Astrocyte of the cerebellum (primary cell): ENCODE results near the gene MAPK13.

Source experiments
- DNase-seq: peaks from one replicate; pipeline ENCODE4 v3.0.0-alpha.2; 2011; ENCODE audit warnings: low read depth
- H3K4me3 ChIP-seq: 2 replicates; pipeline ENCODE4 v1.5.1; 2011; ENCODE audit warnings: mild to moderate bottlenecking, low read depth, low read length, moderate library complexity
- CTCF ChIP-seq: IDR thresholded peaks from 2 replicates; pipeline ENCODE4 v1.5.1; 2012; ENCODE audit warnings: low read length, low read depth, moderate library complexity, mild to moderate bottlenecking; ENCODE audit errors: missing control alignments
- in situ Hi-C: cut with HindIII; loops from 2 replicates; pipeline ENCODE4 v1.10.0; 2017; ENCODE audit warnings: low sequenced_read_pairs

Gene MAPK13

GRCh38 chr6:36133148-36133547, 2.8 kb downstream of the MAPK13 start:
- TF ChIP-seq CTCF = no peak

GRCh38 chr6:36133912-36134311, 3.6 kb downstream of the MAPK13 start:
- H3K4me3 ChIP-seq = no peak overlapping the region
- no peak for DNase-seq
- TF ChIP-seq CTCF = no peak
- in situ Hi-C loops = no loop called here

More at GRCh38 chr6:36133148-36133547, 2.8 kb downstream of the MAPK13 start:
- DNase-seq = no peak
- in situ Hi-C loops = no loop called here
- H3K4me3 ChIP-seq = no peak overlapping the region

GRCh38 chr6:36135053-36135731, 4.9 kb downstream of the MAPK13 start:
- in situ Hi-C loops = no loop called here
- TF ChIP-seq CTCF = no peak
- no peak for DNase-seq
- H3K4me3 ChIP-seq = no peak overlapping the region

- DNase-seq = no peak
- no peak for TF ChIP-seq CTCF
- in situ Hi-C loops = no loop called here
These were observed 5.7 kb downstream of the MAPK13 start for GRCh38 chr6:36136034-36136433.

GRCh38 chr6:36136551-36136950, 6.2 kb downstream of the MAPK13 start:
- H3K4me3 ChIP-seq = no peak overlapping the region
- no peak for DNase-seq
- in situ Hi-C loops = no loop called here
- TF ChIP-seq CTCF = no peak

More at GRCh38 chr6:36136034-36136433, 5.7 kb downstream of the MAPK13 start:
- H3K4me3 ChIP-seq = no peak overlapping the region

GRCh38 chr6:36138667-36139066, 8.4 kb downstream of the MAPK13 start:
- DNase-seq = no peak
- TF ChIP-seq CTCF = no peak
- H3K4me3 ChIP-seq = no peak overlapping the region
- in situ Hi-C loops = no loop called here
